Muscle layer of colon (tissue), 2 donors: ENCODE measurements around the gene SUPT3H.

Source experiments
- H3K27ac ChIP-seq: one replicate; pipeline ENCODE4 v1.7.0; 2013; ENCODE audit warnings: low read depth, mild to moderate bottlenecking, low read length, moderate library complexity
- H3K27me3 ChIP-seq, 2 donors: one replicate each; pipeline ENCODE4 v1.7.0; 2013; ENCODE audit warnings: low read length in 2 of 2, mild to moderate bottlenecking in 2 of 2; ENCODE audit not compliant: insufficient read depth in 2 of 2, control insufficient read depth in 1 of 2
- H3K36me3 ChIP-seq: one replicate; pipeline ENCODE4 v1.7.0; 2013; ENCODE audit warnings: mild to moderate bottlenecking, low read length; ENCODE audit not compliant: insufficient read depth
- H3K4me1 ChIP-seq: one replicate; pipeline ENCODE4 v1.7.0; 2013; ENCODE audit warnings: mild to moderate bottlenecking, low read length; ENCODE audit not compliant: insufficient read depth
- H3K4me3 ChIP-seq, 2 donors: one replicate each; pipeline ENCODE4 v1.7.0; 2013; ENCODE audit warnings: low read length in 2 of 2, low read depth in 1 of 2, mild to moderate bottlenecking in 1 of 2, moderate library complexity in 1 of 2
- H3K9ac ChIP-seq: one replicate; pipeline ENCODE4 v1.7.0; 2013; ENCODE audit warnings: low read length
- H3K9me3 ChIP-seq: one replicate; pipeline ENCODE4 v1.7.0; 2013; ENCODE audit warnings: mild to moderate bottlenecking, low read length
- donor health status: abdominal sarcoma.
- donor health status: Adenocarcinoma of cecum.

The SUPT3H gene

GRCh38 chr6:44956396-44956795 lies 421.3 kb downstream of the SUPT3H start:
- no peak overlapping the region for H3K27ac ChIP-seq
- H3K27me3 ChIP-seq = no peaks in the 10 kb centered on the region
- peaks cover 7% of the 10 kb centered on the region for H3K36me3 ChIP-seq
- no peaks in the 10 kb centered on the region for H3K9me3 ChIP-seq
- H3K4me3 ChIP-seq = no peak overlapping the region
- H3K9ac ChIP-seq = no peak overlapping the region
- H3K4me1 ChIP-seq = no peaks in the 10 kb centered on the region

- Histone ChIP-seq H3K36me3 (peaks cover 7% of the 10 kb centered on the region), H3K9ac (no peak overlapping the region)
These were observed 422.6 kb downstream of the SUPT3H start for GRCh38 chr6:44955145-44955544.

GRCh38 chr6:44954281-44954680 lies 423.5 kb downstream of the SUPT3H start:
- Histone ChIP-seq H3K9me3 (peaks cover 9% of the 10 kb centered on the region), H3K27ac (no peak overlapping the region), H3K4me1 (no peaks in the 10 kb centered on the region), H3K4me3 (no peak overlapping the region), H3K36me3 (peaks cover 7% of the 10 kb centered on the region), H3K9ac (no peak overlapping the region), H3K27me3 (no peaks in the 10 kb centered on the region)

More at GRCh38 chr6:44955145-44955544, 422.6 kb downstream of the SUPT3H start:
- Histone ChIP-seq H3K9me3 (peaks cover 1% of the 10 kb centered on the region), H3K4me1 (no peaks in the 10 kb centered on the region), H3K27me3 (no peaks in the 10 kb centered on the region), H3K4me3 (no peak overlapping the region), H3K27ac (no peak overlapping the region)

- H3K36me3 ChIP-seq = peaks cover 7% of the 10 kb centered on the region
- H3K27ac ChIP-seq = no peak overlapping the region
- peaks cover 9% of the 10 kb centered on the region for H3K9me3 ChIP-seq
These were observed 426.4 kb downstream of the SUPT3H start for GRCh38 chr6:44951253-44951747.

GRCh38 chr6:44949596-44950201 lies 428.0 kb downstream of the SUPT3H start:
- Histone ChIP-seq H3K4me3 (no peak overlapping the region), H3K9me3 (peaks cover 9% of the 10 kb centered on the region), H3K36me3 (peaks cover 7% of the 10 kb centered on the region), H3K27me3 (no peaks in the 10 kb centered on the region), H3K9ac (no peak overlapping the region), H3K4me1 (no peaks in the 10 kb centered on the region), H3K27ac (no peak overlapping the region)

More at GRCh38 chr6:44951253-44951747, 426.4 kb downstream of the SUPT3H start:
- H3K9ac ChIP-seq = no peak overlapping the region
- no peaks in the 10 kb centered on the region for H3K4me1 ChIP-seq
- no peaks in the 10 kb centered on the region for H3K27me3 ChIP-seq
- H3K4me3 ChIP-seq = no peak overlapping the region

GRCh38 chr6:44943541-44943940 lies 434.2 kb downstream of the SUPT3H start:
- no peak overlapping the region for H3K4me3 ChIP-seq
- H3K27me3 ChIP-seq = no peaks in the 10 kb centered on the region
- no peaks in the 10 kb centered on the region for H3K4me1 ChIP-seq
- no peak overlapping the region for H3K9ac ChIP-seq
- no peaks in the 10 kb centered on the region for H3K36me3 ChIP-seq
- no peaks in the 10 kb centered on the region for H3K9me3 ChIP-seq
- H3K27ac ChIP-seq = no peak overlapping the region

GRCh38 chr6:44942798-44943197 lies 434.9 kb downstream of the SUPT3H start:
- Histone ChIP-seq H3K27me3 (no peaks in the 10 kb centered on the region), H3K36me3 (no peaks in the 10 kb centered on the region), H3K4me3 (no peak overlapping the region), H3K27ac (no peak overlapping the region), H3K9ac (no peak overlapping the region), H3K4me1 (no peaks in the 10 kb centered on the region), H3K9me3 (no peaks in the 10 kb centered on the region)

GRCh38 chr6:44942201-44942600 lies 435.5 kb downstream of the SUPT3H start:
- Histone ChIP-seq H3K27me3 (no peaks in the 10 kb centered on the region), H3K9me3 (no peaks in the 10 kb centered on the region), H3K4me3 (no peak overlapping the region), H3K27ac (no peak overlapping the region), H3K36me3 (no peaks in the 10 kb centered on the region), H3K9ac (no peak overlapping the region), H3K4me1 (no peaks in the 10 kb centered on the region)

- no peak overlapping the region for H3K9ac ChIP-seq
- no peaks in the 10 kb centered on the region for H3K9me3 ChIP-seq
- H3K36me3 ChIP-seq = no peaks in the 10 kb centered on the region
- no peak overlapping the region for H3K4me3 ChIP-seq
- no peak overlapping the region for H3K27ac ChIP-seq
- H3K27me3 ChIP-seq = no peaks in the 10 kb centered on the region
- no peaks in the 10 kb centered on the region for H3K4me1 ChIP-seq
These were observed 437.4 kb downstream of the SUPT3H start for GRCh38 chr6:44940367-44940766.

- H3K4me1 ChIP-seq = no peaks in the 10 kb centered on the region
- no peak overlapping the region for H3K27ac ChIP-seq
- H3K27me3 ChIP-seq = no peaks in the 10 kb centered on the region
- no peaks in the 10 kb centered on the region for H3K36me3 ChIP-seq
- no peak overlapping the region for H3K4me3 ChIP-seq
- H3K9me3 ChIP-seq = no peaks in the 10 kb centered on the region
- no peak overlapping the region for H3K9ac ChIP-seq
These were observed 441.9 kb downstream of the SUPT3H start for GRCh38 chr6:44935693-44936300.

GRCh38 chr6:44933108-44933507 lies 444.6 kb downstream of the SUPT3H start:
- H3K9ac ChIP-seq = no peak overlapping the region
- H3K4me3 ChIP-seq = no peak overlapping the region
- H3K27me3 ChIP-seq = no peaks in the 10 kb centered on the region
- H3K36me3 ChIP-seq = no peaks in the 10 kb centered on the region
- no peak overlapping the region for H3K27ac ChIP-seq
- no peaks in the 10 kb centered on the region for H3K9me3 ChIP-seq
- no peaks in the 10 kb centered on the region for H3K4me1 ChIP-seq

- no peak overlapping the region for H3K4me3 ChIP-seq
These were observed 445.1 kb downstream of the SUPT3H start for GRCh38 chr6:44932651-44933091.

More at GRCh38 chr6:44932651-44933091, 445.1 kb downstream of the SUPT3H start:
- no peak overlapping the region for H3K27ac ChIP-seq
- no peaks in the 10 kb centered on the region for H3K36me3 ChIP-seq
- no peaks in the 10 kb centered on the region for H3K4me1 ChIP-seq
- no peak overlapping the region for H3K9ac ChIP-seq
- no peaks in the 10 kb centered on the region for H3K27me3 ChIP-seq
- no peaks in the 10 kb centered on the region for H3K9me3 ChIP-seq
